BLaER1 (cell line): ENCODE data around the gene SPTLC3.

Experiments
- H3K27ac ChIP-seq: shearing (Covaris generic); formaldehyde crosslinking; 2 replicates; pipeline ENCODE4 v1.8.1; 2022
- H3K27me3 ChIP-seq: shearing (Covaris generic); formaldehyde crosslinking; 2 replicates; pipeline ENCODE4 v1.8.1; 2022
- H3K36me3 ChIP-seq: shearing (Covaris generic); formaldehyde crosslinking; 2 replicates; pipeline ENCODE4 v1.8.1; 2022
- H3K4me1 ChIP-seq: shearing (Covaris generic); formaldehyde crosslinking; 2 replicates; pipeline ENCODE4 v1.8.1; 2022
- H3K4me2 ChIP-seq: shearing (Covaris generic); formaldehyde crosslinking; 2 replicates; pipeline ENCODE4 v1.8.1; 2022
- H3K4me3 ChIP-seq: shearing (Covaris generic); formaldehyde crosslinking; 2 replicates; pipeline ENCODE4 v1.8.1; 2022
- H3K9ac ChIP-seq: shearing (Covaris generic); formaldehyde crosslinking; 2 replicates; pipeline ENCODE4 v1.8.1; 2022
- H3K9me3 ChIP-seq: shearing (Covaris generic); formaldehyde crosslinking; 2 replicates; pipeline ENCODE4 v1.8.1; 2022
- H4K20me1 ChIP-seq: shearing (Covaris generic); formaldehyde crosslinking; 2 replicates; pipeline ENCODE4 v1.8.1; 2022
- Cebpa-rat ChIP-seq: shearing (Covaris generic); IDR thresholded peaks from 2 replicates; pipeline ENCODE4 v1.8.1; 2022

SPTLC3 gene

DNA sequence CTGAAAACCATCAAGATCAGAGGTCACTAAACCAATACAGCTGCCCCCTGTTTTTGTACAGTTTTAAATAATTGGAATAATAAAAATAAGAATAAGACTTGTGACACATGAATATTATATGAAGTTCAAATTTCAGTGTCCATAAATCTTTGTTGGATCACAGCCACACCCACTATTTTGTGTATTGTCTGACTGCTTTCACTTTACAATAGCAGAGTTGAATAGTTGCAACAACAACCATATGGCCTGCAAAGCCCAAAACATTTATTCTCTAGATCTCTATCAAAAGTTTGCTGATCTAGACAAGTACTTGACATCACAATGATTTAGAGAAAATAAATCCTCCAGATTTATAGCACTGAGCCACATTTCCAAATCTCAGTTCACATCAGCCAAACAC, 73.6 kb downstream of the SPTLC3 start:
- H3K4me1 ChIP-seq = peaks cover 6% of the 10 kb centered on the region
- H3K9ac ChIP-seq = no peak overlapping the region
- H3K27ac ChIP-seq = no peak overlapping the region
- H3K36me3 ChIP-seq = no peaks in the 10 kb centered on the region
- no peak overlapping the region for H3K4me2 ChIP-seq
- no peaks in the 10 kb centered on the region for H3K9me3 ChIP-seq
- H3K4me3 ChIP-seq = no peak overlapping the region
- TF ChIP-seq Cebpa-rat = no peak
- no peaks in the 10 kb centered on the region for H4K20me1 ChIP-seq
- H3K27me3 ChIP-seq = no peaks in the 10 kb centered on the region

DNA sequence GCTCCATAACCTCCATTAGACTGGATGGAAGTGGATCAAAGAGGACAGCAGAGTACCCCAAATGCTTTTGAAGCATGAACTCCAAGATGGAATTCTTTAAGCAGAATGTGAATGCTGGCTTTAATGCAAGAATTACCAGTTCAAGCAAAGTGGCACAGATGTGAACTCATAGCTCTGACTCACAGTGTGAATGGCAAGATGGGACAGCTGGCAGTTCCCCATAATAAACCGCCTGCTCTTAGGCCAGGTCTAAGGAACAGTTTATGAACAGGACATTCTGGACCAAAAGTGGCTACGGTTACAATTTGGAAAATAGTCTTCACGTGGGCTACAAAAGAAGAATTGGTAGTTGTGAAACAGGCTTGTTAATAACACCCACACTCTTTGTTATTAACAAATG, 76.5 kb downstream of the SPTLC3 start:
- TF ChIP-seq Cebpa-rat = no peak
- Histone ChIP-seq H3K9ac (no peak overlapping the region), H3K36me3 (no peaks in the 10 kb centered on the region), H3K4me2 (no peak overlapping the region), H3K4me1 (no peaks in the 10 kb centered on the region), H3K9me3 (no peaks in the 10 kb centered on the region), H3K27me3 (no peaks in the 10 kb centered on the region), H3K4me3 (no peak overlapping the region), H4K20me1 (no peaks in the 10 kb centered on the region), H3K27ac (no peak overlapping the region)

DNA sequence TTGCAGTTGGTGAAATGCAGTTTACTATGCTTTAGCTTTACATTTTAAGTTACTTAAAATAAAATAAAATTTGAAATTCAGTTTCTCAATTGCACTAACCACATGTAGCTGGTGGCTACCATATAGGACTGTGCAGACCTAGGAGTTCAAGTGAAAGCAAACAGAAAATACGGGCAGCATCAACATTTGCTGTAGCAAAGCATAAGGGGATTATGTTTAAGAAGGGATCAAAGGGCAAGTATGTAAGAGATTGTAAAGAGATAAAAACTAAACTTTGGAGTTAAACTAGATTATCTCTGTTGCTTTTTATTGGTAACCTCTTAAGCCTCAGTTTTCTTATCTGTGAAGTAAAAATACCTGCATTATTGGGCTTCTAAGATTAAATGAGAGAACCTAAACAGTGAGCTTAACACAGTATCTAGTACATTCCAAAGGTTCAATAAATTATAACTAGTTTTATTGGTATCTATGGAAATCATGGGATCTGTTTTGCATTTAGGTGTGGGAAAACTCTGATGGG, 81.2 kb downstream of the SPTLC3 start:
- no peaks in the 10 kb centered on the region for H3K27me3 ChIP-seq
- no peak for TF ChIP-seq Cebpa-rat
- peaks cover 16% of the 10 kb centered on the region for H3K4me1 ChIP-seq
- H4K20me1 ChIP-seq = no peaks in the 10 kb centered on the region
- H3K9ac ChIP-seq = no peak overlapping the region
- H3K27ac ChIP-seq = no peak overlapping the region
- H3K9me3 ChIP-seq = peaks cover 5% of the 10 kb centered on the region; the same call in 1 of the 2 replicates
- no peak overlapping the region for H3K4me2 ChIP-seq
- no peak overlapping the region for H3K4me3 ChIP-seq
- H3K36me3 ChIP-seq = no peaks in the 10 kb centered on the region

DNA sequence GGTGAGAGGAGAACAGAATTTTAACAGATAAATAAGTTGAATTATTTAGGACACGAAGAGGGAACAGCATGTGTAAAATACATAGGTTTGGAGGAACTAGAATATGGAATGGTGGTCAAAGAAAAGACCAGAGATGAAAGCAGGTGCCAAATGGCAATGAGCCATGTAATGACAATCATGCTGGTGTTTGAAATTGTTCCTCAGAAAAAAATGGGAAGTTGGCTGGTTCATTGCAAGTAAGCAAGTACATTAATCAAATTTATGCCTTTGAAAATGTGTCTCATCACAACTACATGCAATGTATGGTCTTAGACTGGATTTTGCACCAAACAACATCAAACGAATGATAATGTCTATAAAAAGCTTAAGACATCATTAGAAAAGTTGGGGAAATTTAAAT, 83.3 kb downstream of the SPTLC3 start:
- no peak for TF ChIP-seq Cebpa-rat
- no peak overlapping the region for H3K9ac ChIP-seq
- no peaks in the 10 kb centered on the region for H4K20me1 ChIP-seq
- no peak overlapping the region for H3K4me3 ChIP-seq
- H3K4me2 ChIP-seq = no peak overlapping the region
- no peak overlapping the region for H3K27ac ChIP-seq
- peaks cover 27% of the 10 kb centered on the region for H3K4me1 ChIP-seq
- no peaks in the 10 kb centered on the region for H3K27me3 ChIP-seq
- H3K36me3 ChIP-seq = no peaks in the 10 kb centered on the region
- H3K9me3 ChIP-seq = peaks cover 5% of the 10 kb centered on the region; the same call in 1 of the 2 replicates

DNA sequence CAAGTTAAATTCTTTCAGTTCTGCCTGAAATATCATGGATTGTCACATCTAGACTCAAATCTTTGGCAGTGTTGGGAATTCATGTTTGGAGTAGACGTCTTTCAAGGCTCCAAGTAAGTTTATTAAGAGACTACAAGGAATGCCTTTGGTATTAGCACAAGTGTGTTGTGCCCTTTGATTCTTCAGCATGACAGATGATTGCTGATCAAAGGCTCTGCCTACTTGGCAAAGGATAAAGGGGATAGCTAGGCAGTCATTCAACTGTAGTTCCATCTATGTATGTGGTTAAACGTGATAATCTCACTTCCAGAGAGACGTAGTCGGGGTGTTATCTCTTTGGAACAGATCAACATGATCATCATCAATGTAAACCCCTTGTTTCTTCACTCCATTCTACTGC, 86.2 kb downstream of the SPTLC3 start:
- H3K4me3 ChIP-seq = no peak overlapping the region
- peak overlapping the region; percentile 66 for H3K4me2 ChIP-seq
- H3K27me3 ChIP-seq = no peaks in the 10 kb centered on the region
- no peak overlapping the region for H3K9ac ChIP-seq
- TF ChIP-seq Cebpa-rat = no peak
- H3K27ac ChIP-seq = no peak overlapping the region
- peaks cover 35% of the 10 kb centered on the region for H3K4me1 ChIP-seq
- H3K36me3 ChIP-seq = no peaks in the 10 kb centered on the region
- H4K20me1 ChIP-seq = no peaks in the 10 kb centered on the region
- H3K9me3 ChIP-seq = peaks cover 5% of the 10 kb centered on the region; the same call in 1 of the 2 replicates

DNA sequence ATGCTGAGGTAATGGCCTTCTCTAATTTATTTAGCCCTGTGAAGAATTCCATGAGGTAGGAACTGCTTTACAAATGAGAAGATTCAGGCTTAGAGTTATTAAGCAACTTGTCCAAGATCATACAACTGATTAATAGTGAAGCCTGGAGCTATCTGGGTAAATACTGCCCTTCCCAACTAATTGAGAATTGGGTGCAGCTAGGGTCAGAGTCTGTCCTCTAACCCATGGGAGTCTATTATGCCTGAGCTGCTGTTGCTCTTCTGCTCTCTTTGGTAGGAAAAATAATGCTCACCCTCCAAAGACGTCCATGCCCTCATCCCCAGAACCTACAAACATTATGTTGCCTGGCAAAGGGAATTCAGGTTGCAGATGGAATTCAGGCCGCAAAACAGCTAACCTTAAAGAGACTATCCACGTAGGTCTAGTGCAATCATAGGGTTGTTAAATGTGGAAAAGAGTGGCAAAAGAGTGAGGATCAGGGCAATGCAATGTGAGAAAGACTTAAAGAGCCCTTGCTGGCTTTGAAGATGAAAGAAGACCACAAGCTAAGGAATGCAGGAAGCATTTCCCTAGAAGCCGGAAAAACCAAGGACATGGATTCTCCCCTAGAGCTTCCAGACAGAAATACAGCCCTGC, 90.1 kb downstream of the SPTLC3 start:
- Histone ChIP-seq H3K9ac (no peak overlapping the region), H3K27me3 (no peaks in the 10 kb centered on the region), H3K4me1 (peaks cover 31% of the 10 kb centered on the region), H3K36me3 (no peaks in the 10 kb centered on the region), H4K20me1 (no peaks in the 10 kb centered on the region), H3K9me3 (no peaks in the 10 kb centered on the region), H3K27ac (no peak overlapping the region), H3K4me3 (no peak overlapping the region), H3K4me2 (no peak overlapping the region)
- TF ChIP-seq Cebpa-rat = no peak

DNA sequence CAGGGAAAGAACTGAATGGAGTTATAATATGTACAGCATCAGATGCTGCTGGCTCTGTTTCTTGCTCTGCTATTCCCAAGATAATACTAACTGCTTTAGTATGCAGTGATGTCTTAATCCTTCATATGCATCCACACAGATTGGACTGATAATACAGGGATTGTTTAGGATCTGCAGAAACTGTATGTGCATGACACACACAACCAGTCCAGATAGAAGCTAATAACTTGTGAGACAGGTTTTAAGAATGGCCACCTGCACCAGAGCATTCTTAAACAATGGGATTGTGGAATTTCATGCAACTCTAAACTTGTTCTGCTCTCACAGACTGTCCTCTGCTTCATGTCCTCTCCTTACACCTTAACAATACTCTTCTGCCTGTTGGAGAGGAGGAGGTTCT, 90.9 kb downstream of the SPTLC3 start:
- no peak overlapping the region for H3K4me3 ChIP-seq
- H4K20me1 ChIP-seq = no peaks in the 10 kb centered on the region
- H3K9me3 ChIP-seq = no peaks in the 10 kb centered on the region
- H3K4me2 ChIP-seq = no peak overlapping the region
- H3K4me1 ChIP-seq = peaks cover 22% of the 10 kb centered on the region
- no peak for TF ChIP-seq Cebpa-rat
- H3K9ac ChIP-seq = no peak overlapping the region
- H3K27me3 ChIP-seq = no peaks in the 10 kb centered on the region
- no peak overlapping the region for H3K27ac ChIP-seq
- H3K36me3 ChIP-seq = no peaks in the 10 kb centered on the region

DNA sequence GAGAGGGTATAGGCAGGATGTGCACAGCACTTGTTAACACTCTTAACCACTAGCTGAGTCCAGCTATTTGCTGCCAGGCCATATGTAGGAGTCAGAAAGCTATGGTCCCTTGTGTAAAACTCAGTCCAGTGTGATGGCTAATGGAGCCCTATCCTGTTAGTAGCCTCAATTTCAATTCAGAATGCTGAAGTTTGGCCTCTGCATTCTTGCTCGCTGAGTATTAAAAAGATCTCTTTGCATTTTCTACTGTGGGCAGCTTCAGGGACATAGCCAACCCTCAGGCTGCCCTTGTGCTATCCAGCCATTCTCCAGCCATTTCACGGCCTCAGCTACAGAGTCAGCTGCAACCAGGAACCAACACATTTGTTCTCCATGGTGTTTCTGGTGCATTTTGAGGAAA, 92.5 kb downstream of the SPTLC3 start:
- no peaks in the 10 kb centered on the region for H3K9me3 ChIP-seq
- no peaks in the 10 kb centered on the region for H4K20me1 ChIP-seq
- no peaks in the 10 kb centered on the region for H3K36me3 ChIP-seq
- no peak overlapping the region for H3K4me2 ChIP-seq
- H3K9ac ChIP-seq = no peak overlapping the region
- no peak overlapping the region for H3K4me3 ChIP-seq
- TF ChIP-seq Cebpa-rat = no peak
- no peaks in the 10 kb centered on the region for H3K27me3 ChIP-seq
- no peak overlapping the region for H3K27ac ChIP-seq
- peaks cover 8% of the 10 kb centered on the region; the same call in 1 of the 2 replicates for H3K4me1 ChIP-seq

DNA sequence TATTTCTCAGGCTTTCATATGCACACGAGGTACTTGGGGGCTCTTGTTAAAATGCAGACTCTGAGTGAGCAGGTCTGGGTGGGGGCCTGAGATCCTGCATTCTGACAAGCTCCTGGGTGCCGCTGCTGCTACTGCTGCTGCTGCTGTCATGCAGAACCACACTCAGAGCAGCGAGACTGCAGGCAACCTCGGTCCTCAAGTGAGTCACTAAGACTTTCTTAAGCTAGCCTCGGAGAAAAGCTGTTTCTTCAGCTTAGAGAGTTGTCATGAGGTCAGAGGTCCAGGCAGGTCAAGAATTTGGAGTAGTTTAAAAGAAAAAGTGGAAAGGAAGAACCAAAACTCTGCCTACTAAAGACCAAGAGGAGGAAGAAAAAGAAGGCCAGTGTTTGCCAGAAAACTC, 92.9 kb downstream of the SPTLC3 start:
- H3K9me3 ChIP-seq = no peaks in the 10 kb centered on the region
- H3K9ac ChIP-seq = no peak overlapping the region
- no peak overlapping the region for H3K4me3 ChIP-seq
- no peak for TF ChIP-seq Cebpa-rat
- H3K4me1 ChIP-seq = peaks cover 8% of the 10 kb centered on the region; the same call in 1 of the 2 replicates
- no peak overlapping the region for H3K27ac ChIP-seq
- no peaks in the 10 kb centered on the region for H3K36me3 ChIP-seq
- H4K20me1 ChIP-seq = no peaks in the 10 kb centered on the region
- no peak overlapping the region for H3K4me2 ChIP-seq
- no peaks in the 10 kb centered on the region for H3K27me3 ChIP-seq

DNA sequence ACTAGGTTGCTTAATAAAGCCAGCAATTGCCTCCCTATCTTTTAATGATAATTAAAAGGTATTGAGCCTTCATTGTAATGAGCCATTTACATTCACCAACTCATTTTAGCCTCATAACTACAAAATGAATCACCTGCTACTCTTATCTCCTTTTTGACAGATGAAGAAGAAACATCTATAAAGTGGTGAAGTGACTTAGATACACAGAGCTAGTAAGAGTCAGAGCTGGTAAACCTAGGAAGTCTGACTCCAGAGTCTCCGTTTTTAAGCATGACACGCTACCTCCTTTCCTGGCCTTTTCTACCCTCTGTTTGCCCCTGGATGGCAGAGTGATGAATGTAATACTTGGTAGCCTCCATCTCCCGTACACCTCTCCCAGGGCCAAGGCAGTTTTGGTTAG, 93.5 kb downstream of the SPTLC3 start:
- TF ChIP-seq Cebpa-rat = no peak
- no peaks in the 10 kb centered on the region for H3K27me3 ChIP-seq
- H3K4me3 ChIP-seq = no peak overlapping the region
- H3K9me3 ChIP-seq = no peaks in the 10 kb centered on the region
- H3K4me1 ChIP-seq = peaks cover 8% of the 10 kb centered on the region; the same call in 1 of the 2 replicates
- no peaks in the 10 kb centered on the region for H3K36me3 ChIP-seq
- no peak overlapping the region for H3K9ac ChIP-seq
- H3K4me2 ChIP-seq = no peak overlapping the region
- H3K27ac ChIP-seq = no peak overlapping the region
- H4K20me1 ChIP-seq = no peaks in the 10 kb centered on the region

DNA sequence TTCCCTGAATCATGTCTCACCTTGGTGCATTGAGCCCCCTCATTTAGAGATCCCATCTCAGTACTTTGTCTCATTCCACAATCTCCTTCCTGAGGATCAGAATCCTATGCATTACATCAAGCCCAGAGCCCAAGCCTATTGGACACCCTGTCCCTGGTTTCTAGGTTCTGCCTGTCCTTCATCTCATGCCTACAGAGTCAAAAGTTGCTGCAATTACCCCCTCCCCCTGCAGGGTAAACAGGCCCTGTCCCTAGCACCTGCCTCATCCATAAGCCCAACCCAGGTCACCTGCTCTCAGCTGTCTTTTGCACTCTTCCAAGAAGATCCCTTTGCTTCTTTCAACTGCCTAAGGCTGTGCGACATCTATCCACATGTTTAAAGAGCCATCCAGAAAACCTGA, 93.9 kb downstream of the SPTLC3 start:
- no peak for TF ChIP-seq Cebpa-rat
- no peak overlapping the region for H3K27ac ChIP-seq
- no peaks in the 10 kb centered on the region for H4K20me1 ChIP-seq
- no peaks in the 10 kb centered on the region for H3K36me3 ChIP-seq
- H3K9me3 ChIP-seq = no peaks in the 10 kb centered on the region
- no peak overlapping the region for H3K4me3 ChIP-seq
- no peaks in the 10 kb centered on the region for H3K27me3 ChIP-seq
- H3K4me2 ChIP-seq = no peak overlapping the region
- no peak overlapping the region for H3K9ac ChIP-seq
- H3K4me1 ChIP-seq = peaks cover 8% of the 10 kb centered on the region; the same call in 1 of the 2 replicates
